Thyroid gland (tissue), 4 donors: ENCODE data around the gene GNG4.
"Not testable (repeated sequence)": the region's sequence is repeated elsewhere in the genome, so short reads cannot be mapped to it uniquely, and the experiment has no call there.

Experiments used
- POLR2A ChIP-seq, 2 donors: fragments of 450-650 bp; IDR thresholded peaks; one replicate each; pipeline ENCODE4 v1.6.1; 2017; ENCODE audit warnings: antibody characterized with exemption in 2 of 2, mild to moderate bottlenecking in 2 of 2, moderate library complexity in 1 of 2
- TF ChIP-seq, protein P1 (sequence below), 6 experiments: fragments of 200-600 bp in 3 of 6; fragments of 450-650 bp in 3 of 6; sonication (generic) in 3 of 6; IDR thresholded peaks; one replicate each; pipeline ENCODE4 v1.5.1; 2016 to 2019; ENCODE audit warnings: antibody characterized with exemption in 6 of 6, mild to moderate bottlenecking in 2 of 6, inconsistent platforms in 1 of 6, moderate library complexity in 1 of 6

DNA sequence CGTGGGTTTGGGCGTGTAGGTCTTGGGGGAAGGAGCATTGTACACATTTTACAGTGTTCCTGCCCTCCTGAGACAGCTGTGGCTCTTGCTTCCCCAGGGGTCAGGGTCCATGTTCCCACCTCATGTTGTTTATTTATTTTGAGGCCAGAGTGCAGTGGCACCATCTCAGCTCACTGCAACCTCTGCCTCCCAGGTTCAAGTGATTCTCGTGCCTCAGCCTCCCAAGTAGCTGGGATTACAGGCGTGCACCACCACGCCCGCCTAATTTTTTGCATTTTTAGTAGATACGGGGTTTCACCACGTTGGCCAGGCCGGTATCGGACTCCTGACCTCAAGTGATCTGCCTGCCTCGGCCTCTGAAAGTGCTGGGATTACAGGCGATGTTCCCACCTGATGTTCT lies 2.0 kb downstream of the GNG4 start:
- TF ChIP-seq, protein P1, sequence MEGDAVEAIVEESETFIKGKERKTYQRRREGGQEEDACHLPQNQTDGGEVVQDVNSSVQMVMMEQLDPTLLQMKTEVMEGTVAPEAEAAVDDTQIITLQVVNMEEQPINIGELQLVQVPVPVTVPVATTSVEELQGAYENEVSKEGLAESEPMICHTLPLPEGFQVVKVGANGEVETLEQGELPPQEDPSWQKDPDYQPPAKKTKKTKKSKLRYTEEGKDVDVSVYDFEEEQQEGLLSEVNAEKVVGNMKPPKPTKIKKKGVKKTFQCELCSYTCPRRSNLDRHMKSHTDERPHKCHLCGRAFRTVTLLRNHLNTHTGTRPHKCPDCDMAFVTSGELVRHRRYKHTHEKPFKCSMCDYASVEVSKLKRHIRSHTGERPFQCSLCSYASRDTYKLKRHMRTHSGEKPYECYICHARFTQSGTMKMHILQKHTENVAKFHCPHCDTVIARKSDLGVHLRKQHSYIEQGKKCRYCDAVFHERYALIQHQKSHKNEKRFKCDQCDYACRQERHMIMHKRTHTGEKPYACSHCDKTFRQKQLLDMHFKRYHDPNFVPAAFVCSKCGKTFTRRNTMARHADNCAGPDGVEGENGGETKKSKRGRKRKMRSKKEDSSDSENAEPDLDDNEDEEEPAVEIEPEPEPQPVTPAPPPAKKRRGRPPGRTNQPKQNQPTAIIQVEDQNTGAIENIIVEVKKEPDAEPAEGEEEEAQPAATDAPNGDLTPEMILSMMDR (IDR thresholded peaks at IDR 0.05), result not testable (repeated sequence)
- not testable (repeated sequence) for TF ChIP-seq POLR2A (IDR thresholded peaks at IDR 0.05)
